DMS114 treated with DMSO at 0.1 percent for 48 hours (cell line): ENCODE data around the gene ERFE.

Experiments
- DNase-seq: peaks from one replicate; lab custom pipeline; 2025; ENCODE audit not compliant: unreplicated experiment; lab: John Stamatoyannopoulos, UW

The ERFE gene

GRCh38 chr2:238203973-238204683 lies 45.4 kb downstream of the ERFE start:
- DNase-seq, result no peak

- DNase-seq, result no peak
Measured at GRCh38 chr2:238207006-238207405, 48.2 kb downstream of the ERFE start.

DNA sequence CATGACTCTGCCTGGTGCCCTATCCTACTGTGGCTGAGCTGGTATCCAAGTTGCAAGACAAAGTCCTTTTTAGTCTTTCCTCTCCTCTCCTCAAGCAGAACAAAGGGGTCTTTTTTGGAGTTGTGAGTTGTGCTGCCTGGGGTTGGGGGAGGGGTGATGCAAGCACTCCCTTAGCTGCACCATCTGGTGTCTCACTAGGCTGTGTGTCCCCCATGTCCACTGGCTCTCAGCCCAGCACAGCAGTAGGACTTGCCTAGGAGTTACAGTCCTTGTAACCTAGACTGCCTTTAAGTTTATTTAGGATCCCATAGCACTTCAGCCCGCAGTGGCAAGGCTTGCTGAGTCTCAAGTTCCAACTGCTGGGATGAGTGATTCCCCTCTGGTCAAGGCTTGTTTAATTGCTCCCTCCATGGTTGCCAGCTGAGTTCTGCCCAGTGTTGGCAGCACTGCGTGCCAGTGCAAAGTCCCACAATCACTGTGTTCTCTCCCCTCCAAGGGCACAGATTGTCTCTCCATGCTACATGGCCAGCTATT lies 57.9 kb downstream of the ERFE start:
- no peak for DNase-seq
